Body of pancreas (tissue), 4 donors: Measurements from ENCODE around the gene TGFB1I1. TPM values are rescaled to one million over a fixed set of nuclear protein-coding genes. Genes with fewer than 3 reads are reported as not detected.

ENCODE experiments used
- ATAC-seq: fragments of 150-250 bp; one replicate; pipeline ENCODE4 v1.9.1; 2016
- DNase-seq, 4 donors: peaks; one replicate each; pipeline ENCODE4 v3.0.0-alpha.2; 2019
- H3K27ac ChIP-seq, 4 donors: fragments of 200-600 bp; sonication (generic); 1 replicate in 3 of 4; 2 replicates in 1 of 4; pipeline versions ENCODE4 v1.5.1 to v1.6.1; 2016 to 2019; ENCODE audit warnings: mild to moderate bottlenecking in 1 of 4, mixed read lengths in 1 of 4, moderate library complexity in 1 of 4
- H3K27me3 ChIP-seq, 2 donors: fragments of 200-600 bp; sonication (generic); one replicate each; pipeline ENCODE4 v1.6.0; 2016; ENCODE audit warnings: mild to moderate bottlenecking in 1 of 2
- H3K36me3 ChIP-seq, 2 donors: fragments of 200-600 bp; sonication (generic); replicated peaks in 1 of 2; 2 replicates each; pipeline ENCODE4 v1.5.1; 2016; ENCODE audit warnings: low read depth in 2 of 2; ENCODE audit not compliant: insufficient read depth in 1 of 2
- H3K4me1 ChIP-seq: fragments of 200-600 bp; sonication (generic); one replicate; pipeline ENCODE4 v1.6.0; 2016
- H3K4me3 ChIP-seq, 2 donors: fragments of 200-600 bp; sonication (generic); 1 replicate in 1 of 2; 2 replicates in 1 of 2; pipeline ENCODE4 v1.5.1; 2016 to 2019
- H3K9me3 ChIP-seq, 3 donors: fragments of 200-600 bp; sonication (generic); 1 replicate in 2 of 3; 2 replicates in 1 of 3; pipeline ENCODE4 v1.5.1; 2016
- POLR2A ChIP-seq, 3 donors: fragments of 450-650 bp; IDR thresholded peaks; one replicate each; pipeline ENCODE4 v1.6.1; 2016; ENCODE audit warnings: antibody characterized with exemption in 3 of 3, mild to moderate bottlenecking in 2 of 3
- WGBS, 2 donors: methylation state at CpG; one replicate each; pipeline ENCODE4 v1.1.5; 2017; 5-methylcytosine and 5-hydroxymethylcytosine counted together
- intact Hi-C: fragments of 100-400 bp; cut with DNase I; formaldehyde crosslinking; loops from one replicate; pipeline ENCODE4 v1.15.1; 2023
- total RNA-seq, 2 donors: library from RNA; depleted of rRNA; stranded (reverse); fragments of >200 nt; gene quantifications; one replicate each; pipeline ENCODE4 v1.1.0, GENCODE V29; 2016
- TF ChIP-seq, protein P1 (sequence below), 7 experiments: fragments of 450-650 bp in 4 of 7; fragments of 200-600 bp in 3 of 7; sonication (generic) in 3 of 7; IDR thresholded peaks; one replicate each; pipeline ENCODE4 v1.5.1; 2016 to 2019; ENCODE audit warnings: antibody characterized with exemption in 7 of 7

TGFB1I1 gene
- total RNA-seq, 2 donors from 2014 or later: 8.6 to 16.6 TPM

- DNase-seq (no peak), ATAC-seq (no peak)
- Histone ChIP-seq H3K4me1 (peaks cover 21% of the 10 kb centered on the region), H3K36me3 (no peaks in the 10 kb centered on the region), H3K27ac (peak overlapping the region in 3 of 4 donors; percentile 24 to 65 (median 61)), H3K4me3 (no peak overlapping the region), H3K27me3 (no peaks in the 10 kb centered on the region), H3K9me3 (no peaks in the 10 kb centered on the region)
- intact Hi-C loops: no loop called here
- WGBS, 2 donors: 51 to 60% methylated on average over 7 to 15 of the region's 15 CpGs
- TF ChIP-seq, protein P1, sequence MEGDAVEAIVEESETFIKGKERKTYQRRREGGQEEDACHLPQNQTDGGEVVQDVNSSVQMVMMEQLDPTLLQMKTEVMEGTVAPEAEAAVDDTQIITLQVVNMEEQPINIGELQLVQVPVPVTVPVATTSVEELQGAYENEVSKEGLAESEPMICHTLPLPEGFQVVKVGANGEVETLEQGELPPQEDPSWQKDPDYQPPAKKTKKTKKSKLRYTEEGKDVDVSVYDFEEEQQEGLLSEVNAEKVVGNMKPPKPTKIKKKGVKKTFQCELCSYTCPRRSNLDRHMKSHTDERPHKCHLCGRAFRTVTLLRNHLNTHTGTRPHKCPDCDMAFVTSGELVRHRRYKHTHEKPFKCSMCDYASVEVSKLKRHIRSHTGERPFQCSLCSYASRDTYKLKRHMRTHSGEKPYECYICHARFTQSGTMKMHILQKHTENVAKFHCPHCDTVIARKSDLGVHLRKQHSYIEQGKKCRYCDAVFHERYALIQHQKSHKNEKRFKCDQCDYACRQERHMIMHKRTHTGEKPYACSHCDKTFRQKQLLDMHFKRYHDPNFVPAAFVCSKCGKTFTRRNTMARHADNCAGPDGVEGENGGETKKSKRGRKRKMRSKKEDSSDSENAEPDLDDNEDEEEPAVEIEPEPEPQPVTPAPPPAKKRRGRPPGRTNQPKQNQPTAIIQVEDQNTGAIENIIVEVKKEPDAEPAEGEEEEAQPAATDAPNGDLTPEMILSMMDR (IDR thresholded peaks at IDR 0.05): no peak
- no peak for TF ChIP-seq POLR2A (IDR thresholded peaks at IDR 0.05)
Measured at GRCh38 chr16:31471241-31471874, 594 bp upstream of the TGFB1I1 start.

- TF ChIP-seq, protein P1 (IDR thresholded peaks at IDR 0.05): peak in 6 of 7 experiments; percentile 32 to 66 (median 50)
- TF ChIP-seq POLR2A (IDR thresholded peaks at IDR 0.05): no peak
- Histone ChIP-seq H3K4me1 (peaks cover 28% of the 10 kb centered on the region), H3K27me3 (no peaks in the 10 kb centered on the region), H3K27ac (peak overlapping the region in 3 of 4 donors; percentile 24 to 65 (median 61)), H3K4me3 (no peak overlapping the region), H3K36me3 (no peaks in the 10 kb centered on the region), H3K9me3 (no peaks in the 10 kb centered on the region)
- ATAC-seq (peak; percentile 64), DNase-seq (peak; percentile 78 to 84 (median 82))
- WGBS, 2 donors: 28 to 30% methylated on average over 13 to 20 of the region's 20 CpGs
- intact Hi-C loops: no loop called here
Measured at GRCh38 chr16:31472709-31473203, 804 bp downstream of the TGFB1I1 start.

DNA sequence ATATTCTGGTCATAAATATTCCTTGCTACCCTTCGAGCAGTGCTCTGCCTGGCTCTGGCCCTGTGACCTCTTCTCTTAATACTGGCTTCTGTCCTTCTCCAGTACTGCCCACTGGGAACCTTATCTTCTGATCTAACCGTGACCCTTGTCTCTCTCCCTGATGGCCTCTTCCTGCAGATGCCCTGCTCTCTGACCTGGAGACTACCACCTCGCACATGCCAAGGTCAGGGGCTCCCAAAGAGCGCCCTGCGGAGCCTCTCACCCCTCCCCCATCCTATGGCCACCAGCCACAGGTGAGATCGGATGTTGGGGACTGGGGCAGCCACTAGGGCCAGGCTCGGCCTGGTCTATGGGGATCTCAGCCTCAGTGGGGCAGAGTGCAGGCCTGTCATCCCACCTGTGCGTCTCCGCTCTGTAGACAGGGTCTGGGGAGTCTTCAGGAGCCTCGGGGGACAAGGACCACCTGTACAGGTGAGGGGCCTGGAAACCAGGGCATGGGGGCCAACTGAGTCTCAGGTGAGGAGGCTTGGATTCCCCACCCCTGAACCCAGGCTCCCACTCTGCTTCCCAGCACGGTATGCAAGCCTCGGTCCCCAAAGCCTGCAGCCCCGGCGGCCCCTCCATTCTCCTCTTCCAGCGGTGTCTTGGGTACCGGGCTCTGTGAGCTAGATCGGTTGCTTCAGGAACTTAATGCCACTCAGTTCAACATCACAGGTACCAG is 1.5 kb downstream of the TGFB1I1 start:
- DNase-seq (no peak), ATAC-seq (no peak)
- TF ChIP-seq POLR2A (IDR thresholded peaks at IDR 0.05): no peak
- TF ChIP-seq, protein P1 (IDR thresholded peaks at IDR 0.05): no peak
- 79 to 81% methylated on average over 12 to 17 of the region's 17 CpGs for WGBS, 2 donors
- no peak overlapping the region for H3K4me3 ChIP-seq
- H3K9me3 ChIP-seq: no peaks in the 10 kb centered on the region
- intact Hi-C loops: no loop called here
- no peak overlapping the region for H3K27ac ChIP-seq
- peaks cover 34% of the 10 kb centered on the region for H3K4me1 ChIP-seq
- no peaks in the 10 kb centered on the region for H3K27me3 ChIP-seq
- no peaks in the 10 kb centered on the region for H3K36me3 ChIP-seq

GRCh38 chr16:31474173-31474714 is 2.3 kb downstream of the TGFB1I1 start:
- Histone ChIP-seq H3K36me3 (no peaks in the 10 kb centered on the region), H3K27ac (no peak overlapping the region), H3K4me3 (no peak overlapping the region), H3K27me3 (no peaks in the 10 kb centered on the region), H3K4me1 (peaks cover 35% of the 10 kb centered on the region), H3K9me3 (no peaks in the 10 kb centered on the region)
- DNase-seq (no peak), ATAC-seq (no peak)
- 74 to 76% methylated on average over 8 to 12 of the region's 12 CpGs for WGBS, 2 donors
- intact Hi-C loops: no loop called here
- TF ChIP-seq, protein P1 (IDR thresholded peaks at IDR 0.05): no peak
- TF ChIP-seq POLR2A (IDR thresholded peaks at IDR 0.05): no peak
